Lower leg skin (tissue), 4 donors: ENCODE results near the gene ALS2. TPM values are rescaled to one million over a fixed set of nuclear protein-coding genes. Genes with fewer than 3 reads are reported as not detected.
"Not testable (repeated sequence)": the region's sequence is repeated elsewhere in the genome, so short reads cannot be mapped to it uniquely, and the experiment has no call there.

ENCODE experiments used
- DNase-seq, 2 donors: peaks; one replicate each; pipeline ENCODE4 v3.0.0-alpha.2; 2019; ENCODE audit warnings: low spot score in 2 of 2
- H3K4me3 ChIP-seq: fragments of 200-600 bp; sonication (generic); 2 replicates; pipeline ENCODE4 v1.5.1; 2017; ENCODE audit warnings: mild to moderate bottlenecking, low read depth; ENCODE audit not compliant: poor library complexity, severe bottlenecking
- CTCF ChIP-seq, 3 donors: fragments of 450-650 bp; IDR thresholded peaks; one replicate each; pipeline ENCODE4 v1.5.1; 2016; ENCODE audit warnings: antibody characterized with exemption in 3 of 3, mild to moderate bottlenecking in 3 of 3, moderate library complexity in 2 of 3
- POLR2A ChIP-seq, 2 donors: fragments of 450-650 bp; IDR thresholded peaks; one replicate each; pipeline ENCODE4 v1.6.1; 2016 to 2017; ENCODE audit warnings: antibody characterized with exemption in 2 of 2, mild to moderate bottlenecking in 1 of 2, moderate library complexity in 1 of 2
- WGBS, 2 donors: methylation state at CpG; one replicate each; pipeline ENCODE4 v1.1.5; 2018; 5-methylcytosine and 5-hydroxymethylcytosine counted together
- intact Hi-C: fragments of 100-400 bp; cut with DNase I; formaldehyde crosslinking; loops from one replicate; pipeline ENCODE4 v1.15.0; 2023; ENCODE audit warnings: low total_unique reads
- total RNA-seq, 4 donors: library from RNA; depleted of rRNA; stranded (reverse); fragments of >200 nt; gene quantifications; one replicate each; pipeline ENCODE4 v1.1.0, GENCODE V29; 2016

Gene ALS2
- total RNA-seq, 4 donors from 2014 or later = 8.6 to 26.4 (median 17.9) TPM

DNA sequence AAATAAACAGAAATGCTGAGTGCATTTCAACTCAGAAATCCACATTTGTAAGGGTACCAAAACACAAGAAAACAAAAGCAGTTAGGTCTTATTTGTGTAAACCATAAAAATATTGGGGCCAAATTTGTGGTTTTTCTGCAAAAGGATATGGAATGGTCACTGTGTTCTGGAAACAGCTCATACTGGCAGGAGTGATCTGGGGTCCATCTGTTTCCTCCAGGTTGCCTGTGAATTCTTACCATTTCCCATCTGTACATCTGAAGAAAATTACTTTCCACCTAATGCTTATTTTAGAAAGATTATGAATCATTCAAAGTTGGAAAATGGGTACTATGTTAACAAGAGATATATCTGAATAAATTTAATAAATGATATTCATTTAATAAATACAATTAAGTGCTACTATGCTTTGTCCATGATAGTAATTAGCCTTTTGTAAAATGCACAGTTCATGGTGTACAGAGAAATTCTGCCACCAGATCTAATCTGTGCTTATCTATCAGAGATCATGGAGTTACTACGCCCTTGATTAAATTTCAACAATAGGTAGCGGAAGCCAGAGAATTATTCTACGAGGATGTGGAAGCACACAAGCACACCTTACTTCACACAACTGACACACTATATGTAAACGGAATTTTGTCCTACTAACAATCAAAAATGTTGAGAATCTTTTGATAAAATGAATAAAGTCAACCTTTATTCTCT lies 10.9 kb downstream of the ALS2 start:
- intact Hi-C loops = no loop called here
- no peak for TF ChIP-seq POLR2A (IDR thresholded peaks at IDR 0.05)
- no peak for TF ChIP-seq CTCF (IDR thresholded peaks at IDR 0.05)
- no peak for DNase-seq
- no peak overlapping the region for H3K4me3 ChIP-seq
- 67 to 68% methylated on average over 4 of the region's 4 CpGs for WGBS, 2 donors

DNA sequence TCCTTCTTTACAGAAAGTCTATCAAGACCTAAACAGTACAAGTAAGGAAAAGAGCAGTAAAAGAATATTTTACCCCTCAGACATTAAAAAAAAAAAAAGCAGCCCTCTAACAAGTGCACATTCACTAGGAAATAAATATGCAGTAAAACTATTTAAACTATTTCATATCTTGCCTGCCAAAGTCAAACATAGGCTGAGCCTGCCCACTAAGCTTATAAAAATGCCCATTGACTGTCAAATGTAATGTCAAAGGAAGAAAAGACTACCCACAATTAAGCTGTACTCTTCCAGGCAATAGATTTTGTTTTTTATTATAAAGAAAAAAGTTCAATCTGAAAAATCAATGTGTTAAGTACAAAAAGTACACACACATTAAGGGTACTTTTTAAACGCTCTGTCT lies 11.8 kb downstream of the ALS2 start:
- 91% methylated on average over 1 of the region's 1 CpG for WGBS, 2 donors
- DNase-seq = no peak
- intact Hi-C loops = no loop called here
- no peak overlapping the region for H3K4me3 ChIP-seq
- TF ChIP-seq CTCF (IDR thresholded peaks at IDR 0.05) (no peak), POLR2A (IDR thresholded peaks at IDR 0.05) (no peak)

GRCh38 chr2:201765799-201766198 lies 14.9 kb downstream of the ALS2 start:
- no peak for DNase-seq
- no peak for TF ChIP-seq POLR2A (IDR thresholded peaks at IDR 0.05)
- TF ChIP-seq CTCF (IDR thresholded peaks at IDR 0.05) = no peak
- intact Hi-C loops = no loop called here
- H3K4me3 ChIP-seq = no peak overlapping the region

GRCh38 chr2:201764469-201764868 lies 16.3 kb downstream of the ALS2 start:
- DNase-seq, H3K4me3 ChIP-seq, intact Hi-C loops: not testable (repeated sequence)
- 96% methylated on average over 7 of the region's 7 CpGs for whole genome bisulfite sequencing, 2 donors

GRCh38 chr2:201761101-201761500 lies 19.6 kb downstream of the ALS2 start:
- WGBS, 2 donors = 95 to 96% methylated on average over 4 of the region's 4 CpGs
- TF ChIP-seq CTCF (IDR thresholded peaks at IDR 0.05) = no peak
- no peak for TF ChIP-seq POLR2A (IDR thresholded peaks at IDR 0.05)
- no peak for DNase-seq
- H3K4me3 ChIP-seq = no peak overlapping the region
- intact Hi-C loops = no loop called here

GRCh38 chr2:201759567-201759966 lies 21.2 kb downstream of the ALS2 start:
- intact Hi-C loops = no loop called here
- 100% methylated on average over 1 of the region's 1 CpG for WGBS, 2 donors

More at GRCh38 chr2:201759567-201759966, 21.2 kb downstream of the ALS2 start:
- no peak for TF ChIP-seq CTCF (IDR thresholded peaks at IDR 0.05)
- no peak for TF ChIP-seq POLR2A (IDR thresholded peaks at IDR 0.05)
- H3K4me3 ChIP-seq = no peak overlapping the region
- no peak for DNase-seq
